CD4-positive, alpha-beta T cell (primary cell): Measurements from ENCODE around the gene CARD6. TPM values are rescaled to one million over a fixed set of nuclear protein-coding genes. Genes with fewer than 3 reads are reported as not detected.
"Not testable (repeated sequence)": the region's sequence is repeated elsewhere in the genome, so short reads cannot be mapped to it uniquely, and the experiment has no call there.

Experiments used
- ATAC-seq: fragments of 200-7000 bp; cut with Tn5 transposase; one replicate; pipeline ENCODE4 v1.10.0; 2022; ENCODE audit warnings: mild to moderate bottlenecking; ENCODE audit not compliant: poor library complexity
- CTCF ChIA-PET: fragments of 350-600 bp; sonication (Branson Sonifier 250); formaldehyde crosslinking; loops from one replicate; lab custom pipeline; 2021; ENCODE audit warnings: antibody characterized with exemption, inconsistent platforms; lab: Charles Lee
- POLR2A ChIA-PET: fragments of 350-600 bp; sonication (Branson Sonifier 250); formaldehyde crosslinking; loops from one replicate; lab custom pipeline; 2021; ENCODE audit warnings: antibody characterized with exemption, inconsistent platforms; lab: Charles Lee
- DNase-seq, 14 experiments: peaks; one replicate each; pipeline ENCODE4 v3.0.0-alpha.2; 2013 to 2020; ENCODE audit warnings: mixed read lengths in 2 of 14
- H3K27ac ChIP-seq, 2 donors: one replicate each; pipeline versions ENCODE4 v1.5.1 to v1.7.0; 2013; ENCODE audit warnings: low read length in 2 of 2, low read depth in 1 of 2, mild to moderate bottlenecking in 1 of 2
- H3K27me3 ChIP-seq, 2 experiments: 1 replicate in 1 of 2; 2 replicates in 1 of 2; pipeline versions ENCODE4 v1.6.1 to v1.7.0; 2013; ENCODE audit warnings: low read length in 2 of 2, control low read depth in 1 of 2, mild to moderate bottlenecking in 1 of 2, moderate library complexity in 1 of 2; ENCODE audit not compliant: insufficient read depth in 2 of 2, control insufficient read depth in 1 of 2
- H3K36me3 ChIP-seq: one replicate; pipeline ENCODE4 v1.6.1; 2013; ENCODE audit warnings: low read length, control low read depth; ENCODE audit not compliant: insufficient read depth
- H3K4me1 ChIP-seq: one replicate; pipeline ENCODE4 v1.6.1; 2013; ENCODE audit warnings: low read length, control low read depth; ENCODE audit not compliant: insufficient read depth
- H3K4me3 ChIP-seq: one replicate; pipeline ENCODE4 v1.5.1; 2013; ENCODE audit warnings: mild to moderate bottlenecking, low read length, moderate library complexity
- H3K9me3 ChIP-seq, 2 experiments: 1 replicate in 1 of 2; 2 replicates in 1 of 2; pipeline versions ENCODE4 v1.6.1 to v1.7.0; 2013; ENCODE audit warnings: low read length in 2 of 2, mild to moderate bottlenecking in 2 of 2, control low read depth in 1 of 2, moderate library complexity in 1 of 2; ENCODE audit not compliant: control insufficient read depth in 1 of 2, insufficient read depth in 1 of 2
- H3K27ac Mint-ChIP-seq: one replicate; pipeline ENCODE4 v1.8.0; 2020; ENCODE audit warnings: mixed read lengths
- H3K27me3 Mint-ChIP-seq: one replicate; pipeline ENCODE4 v1.8.0; 2021; ENCODE audit warnings: mixed read lengths
- H3K36me3 Mint-ChIP-seq: one replicate; pipeline ENCODE4 v1.8.0; 2021; ENCODE audit warnings: low read depth, mixed read lengths
- H3K4me1 Mint-ChIP-seq: one replicate; pipeline ENCODE4 v1.8.0; 2021; ENCODE audit warnings: low read depth, mixed read lengths
- H3K4me3 Mint-ChIP-seq: one replicate; pipeline ENCODE4 v1.8.0; 2020; ENCODE audit warnings: mild to moderate bottlenecking, mixed read lengths
- H3K9me3 Mint-ChIP-seq: one replicate; pipeline ENCODE4 v1.8.0; 2020; ENCODE audit warnings: mixed read lengths
- CTCF ChIP-seq: fragments of 200-600 bp; IDR thresholded peaks from one replicate; pipeline ENCODE4 v1.8.0; 2022; ENCODE audit warnings: antibody characterized with exemption, mild to moderate bottlenecking
- intact Hi-C, 2 experiments: fragments of 100-400 bp; cut with DNase I in 1 of 2; cut with micrococcal nuclease in 1 of 2; formaldehyde crosslinking; loops; one replicate each; pipeline versions ENCODE4 v1.15.1 to v1.9.0; 2023 to 2025; cut with DNase I, micrococcal nuclease
- total RNA-seq, 174 experiments: library from RNA in 2 of 174; stranded (reverse) in 2 of 174; gene quantifications; one replicate each; pipeline ENCODE4 v1.2.3 and lab custom pipeline; 2021 to 2026

The CARD6 gene
- total RNA-seq, 2 experiments from 2014 or later: 0.16 to 0.53 TPM

- DNase-seq: no peak
- TF ChIP-seq CTCF: no peak
These were observed 41.1 kb downstream of the CARD6 start for GRCh38 chr5:40882291-40882690.

GRCh38 chr5:40883051-40883450 is 41.9 kb downstream of the CARD6 start:
- H3K4me3 Mint-ChIP-seq, H3K4me3 ChIP-seq, H3K36me3 ChIP-seq, H3K9me3 ChIP-seq, H3K27ac Mint-ChIP-seq, H3K36me3 Mint-ChIP-seq, H3K27me3 ChIP-seq, ATAC-seq, POLR2A ChIA-PET, H3K4me1 ChIP-seq, H3K4me1 Mint-ChIP-seq, H3K9me3 Mint-ChIP-seq, DNase-seq, H3K27ac ChIP-seq: not testable (repeated sequence)
- intact Hi-C loops: loop anchor here in 1 of 2 experiments (5.0 kb wide), 1 partner anchor 936 kb away; no protein-coding TSS in a partner anchor
- peaks cover 11% of the 10 kb centered on the region for H3K27me3 Mint-ChIP-seq
- CTCF ChIA-PET: interaction anchor here (1.0 kb wide), 1 partner anchor 131 kb away, joined by 3 read pairs; no protein-coding TSS in a partner anchor

More at GRCh38 chr5:40882291-40882690, 41.1 kb downstream of the CARD6 start:
- peaks cover 9% of the 10 kb centered on the region for H3K27me3 Mint-ChIP-seq
- Histone ChIP-seq H3K27ac (no peak overlapping the region), H3K4me3 (no peak overlapping the region), H3K27me3 (peaks cover 0 to 3% of the 10 kb centered on the region in 2 experiments), H3K4me1 (no peaks in the 10 kb centered on the region), H3K9me3 (no peaks in the 10 kb centered on the region), H3K36me3 (no peaks in the 10 kb centered on the region)
- CTCF ChIA-PET: interaction anchor here (1.0 kb wide), 1 partner anchor 130 kb away, joined by 3 read pairs; no protein-coding TSS in a partner anchor
- POLR2A ChIA-PET: no interaction called here
- H3K27ac Mint-ChIP-seq: no peak overlapping the region
- no peaks in the 10 kb centered on the region for H3K4me1 Mint-ChIP-seq
- no peaks in the 10 kb centered on the region for H3K9me3 Mint-ChIP-seq
- intact Hi-C loops: loop anchor here in 1 of 2 experiments (5.0 kb wide), 1 partner anchor 935 kb away; no protein-coding TSS in a partner anchor
- no peak overlapping the region for H3K4me3 Mint-ChIP-seq
- no peak for ATAC-seq
- H3K36me3 Mint-ChIP-seq: no peaks in the 10 kb centered on the region

- H3K27me3 ChIP-seq, H3K27ac ChIP-seq, POLR2A ChIA-PET, H3K4me3 ChIP-seq, CTCF ChIA-PET, H3K9me3 Mint-ChIP-seq, H3K4me3 Mint-ChIP-seq, DNase-seq, H3K36me3 Mint-ChIP-seq, H3K27me3 Mint-ChIP-seq, H3K36me3 ChIP-seq, intact Hi-C loops, H3K4me1 ChIP-seq, H3K4me1 Mint-ChIP-seq, H3K9me3 ChIP-seq, ATAC-seq, H3K27ac Mint-ChIP-seq: not testable (repeated sequence)
These were observed 54.6 kb downstream of the CARD6 start for GRCh38 chr5:40895440-40896425.
